Uterus (tissue), 2 donors: Measurements from ENCODE around the gene MRPS6.

Experiments
- POLR2A ChIP-seq, 2 donors: fragments of 450-650 bp; IDR thresholded peaks; one replicate each; pipeline ENCODE4 v1.6.1; 2016; ENCODE audit warnings: antibody characterized with exemption in 2 of 2, mild to moderate bottlenecking in 1 of 2, moderate library complexity in 1 of 2
- TF ChIP-seq, protein P1 (sequence below), 4 experiments: fragments of 200-600 bp in 2 of 4; fragments of 450-650 bp in 2 of 4; sonication (generic) in 2 of 4; IDR thresholded peaks; one replicate each; pipeline ENCODE4 v1.5.1; 2016 to 2019; ENCODE audit warnings: antibody characterized with exemption in 4 of 4, mild to moderate bottlenecking in 2 of 4, moderate library complexity in 1 of 4

DNA sequence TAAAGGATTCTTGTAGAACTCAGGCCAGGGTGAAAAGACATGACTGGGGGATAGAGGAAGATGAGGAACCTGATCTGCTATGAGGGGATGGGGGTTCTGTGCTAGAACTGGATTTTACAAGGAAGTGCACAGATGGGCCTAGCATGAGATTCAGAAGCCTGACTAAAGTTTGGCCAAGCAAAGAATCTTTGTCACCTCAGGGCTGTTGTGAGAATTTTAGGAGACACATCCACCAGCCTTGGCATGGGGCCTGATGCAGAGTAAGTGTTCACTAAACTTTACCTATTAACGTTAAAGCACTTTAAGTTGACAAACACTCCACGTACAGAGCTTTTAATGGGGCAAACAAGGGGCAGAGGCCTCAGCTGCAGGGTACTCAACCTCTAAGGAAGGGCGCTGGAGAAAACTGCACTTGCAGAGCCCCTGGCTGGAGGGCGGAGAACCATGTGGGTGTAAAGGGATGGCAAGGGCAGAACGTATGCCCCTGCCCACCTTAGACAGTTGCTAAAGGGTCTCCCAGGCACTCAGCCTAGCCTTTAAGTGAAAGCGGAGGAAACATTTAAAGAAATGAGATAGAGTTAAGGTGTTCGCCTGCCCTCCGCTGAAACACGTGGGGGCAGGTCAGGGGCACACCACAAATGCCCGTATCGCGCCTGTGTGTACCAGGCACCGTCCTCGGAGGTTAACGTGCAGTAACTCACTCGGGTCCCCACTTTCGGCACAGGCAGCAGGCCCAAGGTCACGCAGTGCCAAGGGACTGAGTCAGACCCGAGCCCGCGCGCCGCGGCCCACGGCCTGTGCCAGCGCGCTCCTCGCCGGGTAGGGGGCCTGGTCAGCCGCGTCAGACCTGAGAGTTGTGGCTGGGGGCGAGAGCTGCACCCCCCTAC, 990 bp upstream of the MRPS6 start:
- TF ChIP-seq, protein P1, sequence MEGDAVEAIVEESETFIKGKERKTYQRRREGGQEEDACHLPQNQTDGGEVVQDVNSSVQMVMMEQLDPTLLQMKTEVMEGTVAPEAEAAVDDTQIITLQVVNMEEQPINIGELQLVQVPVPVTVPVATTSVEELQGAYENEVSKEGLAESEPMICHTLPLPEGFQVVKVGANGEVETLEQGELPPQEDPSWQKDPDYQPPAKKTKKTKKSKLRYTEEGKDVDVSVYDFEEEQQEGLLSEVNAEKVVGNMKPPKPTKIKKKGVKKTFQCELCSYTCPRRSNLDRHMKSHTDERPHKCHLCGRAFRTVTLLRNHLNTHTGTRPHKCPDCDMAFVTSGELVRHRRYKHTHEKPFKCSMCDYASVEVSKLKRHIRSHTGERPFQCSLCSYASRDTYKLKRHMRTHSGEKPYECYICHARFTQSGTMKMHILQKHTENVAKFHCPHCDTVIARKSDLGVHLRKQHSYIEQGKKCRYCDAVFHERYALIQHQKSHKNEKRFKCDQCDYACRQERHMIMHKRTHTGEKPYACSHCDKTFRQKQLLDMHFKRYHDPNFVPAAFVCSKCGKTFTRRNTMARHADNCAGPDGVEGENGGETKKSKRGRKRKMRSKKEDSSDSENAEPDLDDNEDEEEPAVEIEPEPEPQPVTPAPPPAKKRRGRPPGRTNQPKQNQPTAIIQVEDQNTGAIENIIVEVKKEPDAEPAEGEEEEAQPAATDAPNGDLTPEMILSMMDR (IDR thresholded peaks at IDR 0.05), result no peak
- TF ChIP-seq POLR2A (IDR thresholded peaks at IDR 0.05), result no peak
